GM18505 (cell line): ENCODE data around the gene ZNF408.

Experiments used
- ATAC-seq: cut with Tn5 transposase; IDR thresholded peaks from one replicate; pipeline ENCODE4 v1.9.1; 2021; ENCODE audit not compliant: unreplicated experiment
- POLR2A ChIP-seq: IDR thresholded peaks from 4 replicates; pipeline ENCODE4 v1.6.1; 2011; ENCODE audit warnings: borderline replicate concordance; ENCODE audit not compliant: insufficient read depth, insufficient read length; ENCODE audit errors: extremely low read depth

ZNF408 gene

DNA sequence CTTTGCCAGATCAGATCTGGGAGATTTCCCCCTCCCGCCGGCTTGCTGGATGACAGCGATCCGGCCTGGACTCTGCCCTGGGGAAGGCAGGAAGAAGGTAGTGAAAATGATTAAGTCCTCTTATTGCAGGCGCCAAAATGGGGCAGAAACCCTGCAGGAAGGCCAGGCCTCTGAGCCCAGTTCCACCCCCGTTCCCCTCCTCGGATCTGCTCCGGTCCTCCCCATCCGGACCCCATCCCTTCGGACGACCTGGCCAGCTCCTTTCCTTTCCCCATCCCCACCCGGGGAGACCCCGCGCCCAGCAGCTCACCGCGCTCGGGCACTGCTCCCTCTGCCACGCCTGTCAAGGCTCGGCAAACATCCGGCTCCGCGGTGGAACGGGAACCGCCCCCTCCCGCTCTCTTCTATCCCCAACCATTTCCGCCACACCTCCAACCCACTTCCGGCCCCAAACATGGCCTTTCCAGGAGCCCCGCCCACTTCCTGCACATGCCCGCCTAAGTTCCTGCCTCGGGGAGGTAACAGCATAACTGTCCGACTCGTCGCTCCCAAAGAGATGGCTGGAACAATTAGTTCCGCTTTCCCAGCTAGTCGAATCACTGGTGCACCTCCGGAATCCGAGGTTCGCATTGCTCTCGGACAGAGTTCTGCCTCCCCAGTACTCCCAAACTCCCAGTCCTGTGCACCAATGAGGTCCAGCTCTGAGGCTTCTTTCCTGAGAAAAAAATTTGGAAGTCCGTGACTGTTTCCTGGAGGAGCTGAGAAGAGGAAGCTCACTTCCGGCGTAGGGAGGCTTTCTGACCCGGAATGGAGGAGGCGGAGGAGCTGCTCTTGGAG, at the start of gene ZNF408, which contains the start of gene ARHGAP1:
Gene ZNF408, plus strand, starts transcription at position 791 of the 837 bp plus-strand sequence. Its CDS starts 17 bp downstream, at position 808.
Gene ARHGAP1, minus strand, starts transcription at position 379 of the 837 bp plus-strand sequence. CDS start 4,512 bp downstream, outside the sequence.
- peak; percentile 77 for TF ChIP-seq POLR2A
- peak; percentile 94 for ATAC-seq

GRCh38 chr11:46655631-46656030, 45.2 kb upstream of the ZNF408 start:
- no peak for TF ChIP-seq POLR2A
- no peak for ATAC-seq

DNA sequence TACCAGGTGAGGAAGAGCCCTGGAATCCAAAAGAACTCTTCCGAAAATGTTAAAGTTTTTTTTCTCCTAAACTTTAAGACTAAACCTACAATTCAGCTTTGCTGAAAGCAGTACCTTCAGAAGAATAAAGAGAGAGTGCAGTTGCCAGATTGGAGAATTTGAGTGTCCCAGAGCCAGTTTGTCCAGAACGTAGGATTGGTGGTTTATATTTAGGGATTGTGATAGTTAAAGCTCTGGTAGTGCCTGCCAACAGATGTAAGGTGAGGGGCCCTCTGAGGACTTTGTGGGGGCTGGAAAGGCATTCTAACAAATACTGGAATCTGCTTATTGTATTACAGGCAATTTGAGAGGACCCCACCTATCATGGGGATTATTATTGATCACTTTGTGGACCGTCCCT, 43.6 kb upstream of the ZNF408 start:
- ATAC-seq: no peak
- TF ChIP-seq POLR2A: no peak

- TF ChIP-seq POLR2A: no peak
- no peak for ATAC-seq
These were observed 42.6 kb upstream of the ZNF408 start for GRCh38 chr11:46658259-46658658.

DNA sequence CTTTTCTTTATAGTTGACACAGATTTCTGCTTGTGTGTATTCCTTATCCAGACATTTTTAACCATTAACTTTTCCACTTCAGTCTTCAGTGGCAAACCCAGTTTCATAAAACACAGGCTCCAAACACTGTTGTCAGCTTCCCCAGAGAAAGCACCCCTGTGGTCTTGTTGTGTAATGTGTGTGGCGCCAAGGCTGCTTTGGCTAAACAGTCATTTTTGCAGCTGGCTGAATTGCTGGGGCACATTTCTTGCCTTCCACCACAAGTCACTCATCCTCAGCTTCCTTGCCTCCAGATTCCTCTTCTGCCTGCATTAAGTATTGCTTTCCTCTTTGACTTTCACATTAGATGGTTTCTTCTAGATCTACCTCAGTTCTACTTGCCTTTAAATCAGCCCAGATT, 40.9 kb upstream of the ZNF408 start:
- TF ChIP-seq POLR2A: no peak
- ATAC-seq: no peak

DNA sequence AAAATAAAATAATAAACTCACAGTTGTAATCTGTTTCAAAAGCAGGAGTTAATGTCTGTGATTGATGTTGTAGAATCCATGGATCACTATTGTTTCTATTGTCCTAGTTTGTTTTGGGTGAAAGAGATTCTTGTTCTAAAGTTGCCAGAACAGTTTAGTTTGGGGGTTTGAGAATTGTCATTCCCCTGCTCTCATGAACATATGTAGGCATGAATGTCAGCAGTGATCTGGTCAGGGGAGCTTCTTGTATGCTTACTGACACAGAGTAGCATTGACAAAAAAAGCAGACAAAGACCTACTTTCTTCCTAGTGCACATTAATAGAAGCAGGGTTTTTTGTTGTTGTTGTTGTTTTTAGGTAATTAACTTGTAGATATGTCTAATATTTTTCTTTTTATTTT, 39.0 kb upstream of the ZNF408 start:
- TF ChIP-seq POLR2A: no peak
- ATAC-seq: no peak

DNA sequence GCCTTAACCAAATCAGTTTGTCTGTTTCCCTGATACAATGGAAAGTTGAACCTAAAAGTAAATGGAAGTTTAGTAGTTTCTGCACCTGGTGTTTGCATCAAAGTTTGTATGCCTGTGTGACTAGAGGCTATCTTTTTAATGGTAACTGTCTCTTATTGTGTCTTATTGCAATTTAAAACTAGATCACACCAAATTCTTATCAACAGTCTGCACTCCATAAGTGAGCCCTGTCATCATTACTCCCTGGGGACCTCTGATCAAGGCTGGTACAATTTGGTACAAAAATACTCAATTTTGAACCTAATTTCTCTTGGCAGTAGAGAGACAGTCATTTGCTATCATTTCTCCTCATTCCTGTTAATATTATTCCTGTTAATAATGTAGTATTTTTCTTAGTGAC, 38.5 kb upstream of the ZNF408 start:
- no peak for ATAC-seq
- TF ChIP-seq POLR2A: no peak

- no peak for TF ChIP-seq POLR2A
- no peak for ATAC-seq
These were observed 37.4 kb upstream of the ZNF408 start for GRCh38 chr11:46663277-46663940.

- ATAC-seq: no peak
These were observed 36.2 kb upstream of the ZNF408 start for GRCh38 chr11:46664612-46665011.

DNA sequence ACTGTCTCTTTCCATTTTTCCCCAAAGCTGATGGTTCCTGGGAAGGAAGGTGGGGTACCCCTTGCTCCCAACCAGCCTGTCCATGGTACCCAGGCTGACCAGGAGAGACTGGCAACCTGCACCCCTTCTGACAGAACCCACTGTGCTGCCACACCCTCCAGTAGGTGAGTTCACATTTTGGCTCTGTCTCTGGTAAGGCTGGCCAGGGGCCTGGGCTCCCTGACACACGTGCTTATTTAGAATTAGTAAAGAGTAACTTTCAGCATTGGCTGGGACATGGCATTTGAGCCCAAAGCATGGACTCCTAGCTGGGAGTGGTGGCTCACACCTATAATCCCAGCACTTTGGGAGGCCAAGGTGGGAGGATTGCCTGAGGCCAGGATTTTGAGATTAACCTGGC, 35.5 kb upstream of the ZNF408 start:
- no peak for TF ChIP-seq POLR2A
- no peak for ATAC-seq

More at GRCh38 chr11:46664612-46665011, 36.2 kb upstream of the ZNF408 start:
- no peak for TF ChIP-seq POLR2A

DNA sequence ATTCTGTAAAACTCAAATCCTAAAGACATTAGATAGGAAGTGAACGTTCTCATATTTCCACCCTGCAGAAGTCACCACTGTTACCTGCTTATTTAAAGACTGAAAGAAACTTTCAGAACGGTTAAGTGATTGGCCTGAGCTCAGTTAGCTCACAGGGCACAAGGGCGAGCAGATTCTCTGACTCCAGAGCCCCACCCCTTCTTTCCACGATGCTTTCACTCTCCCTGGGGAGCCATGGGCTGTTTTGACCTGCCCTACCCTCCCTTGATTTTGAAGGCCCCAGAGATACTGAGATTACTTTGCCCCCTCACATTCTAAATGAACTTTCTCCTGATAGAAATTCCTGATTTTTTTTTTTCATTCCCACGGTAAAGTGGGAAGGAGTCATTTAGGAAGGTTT, 34.3 kb upstream of the ZNF408 start:
- TF ChIP-seq POLR2A: no peak
- ATAC-seq: no peak

DNA sequence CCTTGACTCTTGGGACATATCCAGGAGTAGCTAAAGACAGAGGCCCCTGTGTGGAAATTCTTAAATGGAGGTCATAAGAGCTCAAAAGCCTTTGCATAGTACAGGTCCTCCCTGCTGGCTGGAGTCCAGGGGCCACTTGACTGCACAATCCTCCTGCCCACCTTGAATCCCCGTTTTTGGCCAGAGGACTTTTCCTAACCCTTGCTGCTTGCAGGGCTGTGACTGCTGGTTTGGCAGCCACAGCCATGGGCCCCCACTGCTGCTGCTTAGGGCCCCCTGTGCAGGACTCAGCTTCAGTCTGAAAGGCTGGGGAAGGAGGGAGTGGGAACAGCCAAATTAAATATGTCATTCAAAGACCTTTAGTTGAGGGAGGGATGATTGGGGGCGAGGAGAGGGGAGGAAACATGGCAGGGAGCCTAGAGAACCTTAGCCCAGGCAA, 33.8 kb upstream of the ZNF408 start:
- ATAC-seq: no peak
- no peak for TF ChIP-seq POLR2A

GRCh38 chr11:46668480-46669085, 32.2 kb upstream of the ZNF408 start:
- no peak for ATAC-seq

More at GRCh38 chr11:46668480-46669085, 32.2 kb upstream of the ZNF408 start:
- TF ChIP-seq POLR2A: no peak
